MM.1S (cell line): ENCODE measurements around the gene FBN3.

Experiments
- DNase-seq: peaks from one replicate; pipeline ENCODE4 v3.0.0-alpha.2; 2015
- H2AFZ ChIP-seq: fragments of 300-600 bp; sonication (generic); 2 replicates; pipeline ENCODE4 v1.6.0; 2016; ENCODE audit warnings: antibody characterized with exemption, low read length
- H3F3A ChIP-seq: fragments of 300-600 bp; sonication (generic); 2 replicates; pipeline ENCODE4 v1.6.1; 2016; ENCODE audit warnings: mild to moderate bottlenecking, antibody characterized with exemption, low read length, moderate library complexity, mixed read lengths; ENCODE audit not compliant: insufficient read depth
- H3K27ac ChIP-seq: fragments of 300-600 bp; sonication (generic); 2 replicates; pipeline ENCODE4 v1.5.1; 2016; ENCODE audit warnings: mild to moderate bottlenecking, low read length
- H3K27me3 ChIP-seq: fragments of 300-600 bp; sonication (generic); replicated peaks from 2 replicates; pipeline ENCODE4 v1.6.0; 2016; ENCODE audit warnings: low read length; ENCODE audit not compliant: insufficient read depth
- H3K36me3 ChIP-seq: fragments of 300-600 bp; sonication (generic); replicated peaks from 2 replicates; pipeline ENCODE4 v1.6.1; 2016; ENCODE audit warnings: mild to moderate bottlenecking, low read length, mixed read lengths; ENCODE audit not compliant: insufficient read depth
- H3K4me1 ChIP-seq: fragments of 300-600 bp; sonication (generic); 2 replicates; pipeline ENCODE4 v1.6.1; 2016; ENCODE audit warnings: low read length, mixed read lengths
- H3K4me2 ChIP-seq: fragments of 300-600 bp; sonication (generic); 2 replicates; pipeline ENCODE4 v1.6.0; 2016; ENCODE audit warnings: low read depth, low read length
- H3K4me3 ChIP-seq: fragments of 300-600 bp; sonication (generic); 2 replicates; pipeline ENCODE4 v1.5.1; 2016; ENCODE audit warnings: low read length, mixed read lengths
- H3K79me2 ChIP-seq: fragments of 300-600 bp; sonication (generic); 2 replicates; pipeline ENCODE4 v1.6.1; 2016; ENCODE audit warnings: mixed run types, low read length, mixed read lengths
- H3K9ac ChIP-seq: fragments of 300-600 bp; sonication (generic); 2 replicates; pipeline ENCODE4 v1.6.1; 2016; ENCODE audit warnings: low read length, mixed read lengths
- H3K9me2 ChIP-seq: fragments of 300-600 bp; sonication (generic); replicated peaks from 2 replicates; pipeline ENCODE4 v1.6.1; 2016; ENCODE audit warnings: mild to moderate bottlenecking, low read length, mixed read lengths; ENCODE audit not compliant: insufficient read depth
- H3K9me3 ChIP-seq: fragments of 300-600 bp; sonication (generic); replicated peaks from 2 replicates; pipeline ENCODE4 v1.6.1; 2016; ENCODE audit warnings: mild to moderate bottlenecking, low read length, mixed read lengths; ENCODE audit not compliant: insufficient read depth
- H4K20me1 ChIP-seq: fragments of 300-600 bp; sonication (generic); 2 replicates; pipeline ENCODE4 v1.6.1; 2016; ENCODE audit warnings: mild to moderate bottlenecking, low read length, moderate library complexity, mixed read lengths; ENCODE audit not compliant: insufficient read depth
- CTCF ChIP-seq: fragments of 300-600 bp; sonication (generic); IDR thresholded peaks from 2 replicates; pipeline ENCODE4 v1.5.1; 2016; ENCODE audit warnings: antibody characterized with exemption, low read length, mixed read lengths
- EZH2 ChIP-seq: fragments of 300-600 bp; sonication (generic); optimal IDR thresholded peaks from 2 replicates; pipeline ENCODE3; 2017; ENCODE audit warnings: low read depth, mild to moderate bottlenecking, antibody characterized with exemption, low read length, mixed read lengths
- EZH2phosphoT487 ChIP-seq: fragments of 300-600 bp; sonication (generic); IDR thresholded peaks from 2 replicates; pipeline ENCODE4 v1.6.1; 2018; ENCODE audit warnings: antibody characterized with exemption, low read length

The FBN3 gene

GRCh38 chr19:8087876-8088275 lies 61.5 kb downstream of the FBN3 start:
- Histone ChIP-seq H3K4me1 (no peaks in the 10 kb centered on the region), H2AFZ (no peak overlapping the region)
- TF ChIP-seq EZH2phosphoT487: no peak

DNA sequence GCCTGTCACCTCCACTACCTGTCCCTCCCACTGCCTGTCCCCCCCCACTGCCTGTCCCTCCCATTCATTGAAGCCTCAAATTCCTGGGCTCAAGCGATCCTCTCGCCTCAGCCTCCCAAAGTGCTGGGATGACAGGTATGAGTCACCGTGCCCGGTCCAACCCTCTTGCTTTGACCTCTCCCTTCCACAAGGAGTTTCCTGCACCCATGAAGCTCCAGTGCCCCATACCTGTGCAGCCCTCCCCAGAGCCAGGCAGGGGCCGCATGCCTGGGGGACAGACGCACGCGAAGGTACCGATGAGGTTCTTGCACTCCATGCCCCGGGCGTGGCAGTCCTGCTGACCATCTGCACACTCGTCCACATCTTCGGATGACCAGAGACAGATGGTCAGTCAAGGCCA lies 62.5 kb downstream of the FBN3 start:
- Histone ChIP-seq H3K9me2 (no peaks in the 10 kb centered on the region), H3K27ac (no peak overlapping the region), H3K27me3 (peaks cover 55% of the 10 kb centered on the region), H3K36me3 (no peaks in the 10 kb centered on the region), H3K9ac (no peak overlapping the region), H3K4me2 (no peak overlapping the region), H3K4me1 (no peaks in the 10 kb centered on the region), H3K79me2 (no peaks in the 10 kb centered on the region), H3K9me3 (no peaks in the 10 kb centered on the region), H2AFZ (no peak overlapping the region), H3F3A (no peaks in the 10 kb centered on the region), H3K4me3 (no peak overlapping the region), H4K20me1 (no peaks in the 10 kb centered on the region)
- DNase-seq: no peak
- TF ChIP-seq CTCF (no peak), EZH2 (no peak), EZH2phosphoT487 (no peak)

More at GRCh38 chr19:8087876-8088275, 61.5 kb downstream of the FBN3 start:
- Histone ChIP-seq H3K9me3 (no peaks in the 10 kb centered on the region), H3K79me2 (no peaks in the 10 kb centered on the region), H4K20me1 (no peaks in the 10 kb centered on the region), H3K4me3 (no peak overlapping the region), H3K9ac (no peak overlapping the region), H3K36me3 (no peaks in the 10 kb centered on the region), H3K4me2 (no peak overlapping the region), H3F3A (no peaks in the 10 kb centered on the region), H3K27ac (no peak overlapping the region), H3K9me2 (no peaks in the 10 kb centered on the region), H3K27me3 (peaks cover 51% of the 10 kb centered on the region)
- DNase-seq: no peak

DNA sequence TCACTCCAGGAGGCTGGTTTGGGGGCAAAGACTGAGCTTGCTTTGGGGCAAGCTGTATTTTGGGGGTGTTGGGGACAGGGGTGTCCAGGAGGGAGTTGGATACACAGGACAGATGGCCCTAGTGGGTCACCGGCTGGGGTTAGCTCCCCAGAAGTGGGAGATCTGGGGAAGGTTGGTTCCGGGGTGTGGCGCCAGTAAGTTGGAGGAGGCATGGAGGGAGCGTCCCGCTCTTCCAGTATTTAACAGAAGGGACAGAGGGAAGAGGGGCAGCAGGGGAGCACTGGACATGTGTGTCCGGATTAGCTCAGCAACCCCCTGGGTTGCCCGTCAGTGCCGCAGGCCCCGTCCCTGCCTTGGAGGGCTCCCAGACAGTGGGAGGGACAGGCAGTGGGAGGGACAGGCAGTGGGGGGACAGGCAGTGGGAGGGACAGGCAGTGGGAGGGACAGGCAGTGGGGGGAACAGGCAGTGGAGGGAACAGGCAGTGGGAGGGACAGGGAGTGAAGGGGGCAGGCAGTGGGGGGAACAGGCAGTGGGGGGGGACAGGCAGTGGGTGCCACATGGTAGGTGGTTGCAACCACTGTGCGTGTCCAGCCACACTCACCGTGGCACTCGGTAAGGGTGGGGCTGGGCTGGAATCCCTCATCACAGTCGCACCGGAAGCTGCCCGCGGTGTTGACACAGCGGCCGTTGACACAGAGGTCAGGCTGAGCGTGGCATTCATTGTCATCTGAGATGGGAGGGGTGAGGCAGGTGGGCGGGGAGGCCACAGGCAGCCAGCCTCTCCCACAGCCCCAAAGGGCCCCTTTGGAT lies 63.6 kb downstream of the FBN3 start:
- Histone ChIP-seq H3K4me3 (no peak overlapping the region; the same call in 1 of the 2 replicates), H3K4me2 (peak overlapping the region; percentile 39; the same call in 1 of the 2 replicates), H3K27ac (no peak overlapping the region), H3K27me3 (peaks cover 56% of the 10 kb centered on the region), H3F3A (no peaks in the 10 kb centered on the region), H3K9ac (no peak overlapping the region), H2AFZ (no peak overlapping the region), H3K4me1 (no peaks in the 10 kb centered on the region), H3K79me2 (no peaks in the 10 kb centered on the region), H3K36me3 (no peaks in the 10 kb centered on the region), H3K9me2 (no peaks in the 10 kb centered on the region), H4K20me1 (no peaks in the 10 kb centered on the region), H3K9me3 (no peaks in the 10 kb centered on the region)
- no peak for TF ChIP-seq EZH2
- no peak for TF ChIP-seq EZH2phosphoT487
- no peak for TF ChIP-seq CTCF
- DNase-seq: no peak

GRCh38 chr19:8084152-8084551 lies 65.2 kb downstream of the FBN3 start:
- Histone ChIP-seq H3K4me2 (no peak overlapping the region), H3K4me1 (no peaks in the 10 kb centered on the region), H2AFZ (no peak overlapping the region)

More at GRCh38 chr19:8084152-8084551, 65.2 kb downstream of the FBN3 start:
- Histone ChIP-seq H3K36me3 (no peaks in the 10 kb centered on the region), H3K4me3 (no peak overlapping the region), H3K9me2 (no peaks in the 10 kb centered on the region), H3K27ac (no peak overlapping the region), H3K27me3 (peaks cover 69% of the 10 kb centered on the region), H3K9me3 (no peaks in the 10 kb centered on the region), H3K79me2 (no peaks in the 10 kb centered on the region), H4K20me1 (no peaks in the 10 kb centered on the region), H3K9ac (no peak overlapping the region), H3F3A (no peaks in the 10 kb centered on the region)
- DNase-seq: no peak
- TF ChIP-seq EZH2: no peak
- no peak for TF ChIP-seq CTCF
- TF ChIP-seq EZH2phosphoT487: no peak
